HG03378 (cell line): ENCODE results near the gene TMPO.
"Not testable (repeated sequence)": the region's sequence is repeated elsewhere in the genome, so short reads cannot be mapped to it uniquely, and the experiment has no call there.

Source experiments
- ATAC-seq: cut with Tn5 transposase; IDR thresholded peaks from one replicate; pipeline ENCODE4 v1.9.1; 2021; ENCODE audit warnings: mild to moderate bottlenecking, moderate library complexity; ENCODE audit not compliant: unreplicated experiment

TMPO gene

GRCh38 chr12:98576795-98577194, 61.4 kb downstream of the TMPO start:
- ATAC-seq = not testable (repeated sequence)

GRCh38 chr12:98578392-98578791, 63.0 kb downstream of the TMPO start:
- ATAC-seq = no peak

- ATAC-seq = no peak
These were observed 63.4 kb downstream of the TMPO start for GRCh38 chr12:98578821-98579220.

GRCh38 chr12:98579347-98579746, 64.0 kb downstream of the TMPO start:
- ATAC-seq = no peak

GRCh38 chr12:98579835-98580234, 64.4 kb downstream of the TMPO start:
- ATAC-seq = no peak

- ATAC-seq = no peak
These were observed 65.3 kb downstream of the TMPO start for GRCh38 chr12:98580695-98581094.

GRCh38 chr12:98581101-98581500, 65.7 kb downstream of the TMPO start:
- no peak for ATAC-seq

GRCh38 chr12:98582093-98582492, 66.7 kb downstream of the TMPO start:
- ATAC-seq = no peak

GRCh38 chr12:98587084-98587483, 71.7 kb downstream of the TMPO start:
- no peak for ATAC-seq

GRCh38 chr12:98591209-98591608, 75.8 kb downstream of the TMPO start:
- ATAC-seq = no peak

GRCh38 chr12:98592825-98593322, 77.5 kb downstream of the TMPO start:
- ATAC-seq = peak; percentile 2

GRCh38 chr12:98593351-98594049, 78.1 kb downstream of the TMPO start, which contains the start of gene SLC25A3:
TSS of gene SLC25A3 (plus strand) at chr12:98593686. CDS start at chr12:98593979, 293 bp downstream.
- peak; percentile 98 for ATAC-seq

- ATAC-seq = no peak
These were observed 78.9 kb downstream of the TMPO start for GRCh38 chr12:98594050-98594835.

GRCh38 chr12:98595243-98595988, 80.0 kb downstream of the TMPO start:
- no peak for ATAC-seq

GRCh38 chr12:98597313-98597712, 81.9 kb downstream of the TMPO start:
- ATAC-seq = not testable (repeated sequence)
